Activated CD4-positive, alpha-beta T cell treated with anti-CD3 and anti-CD28 coated beads for 1 hour (primary cell): ENCODE data around the gene ABLIM2.

ENCODE experiments used
- DNase-seq: peaks from one replicate; pipeline ENCODE4 v3.0.0-alpha.2; 2020

ABLIM2 gene

DNA sequence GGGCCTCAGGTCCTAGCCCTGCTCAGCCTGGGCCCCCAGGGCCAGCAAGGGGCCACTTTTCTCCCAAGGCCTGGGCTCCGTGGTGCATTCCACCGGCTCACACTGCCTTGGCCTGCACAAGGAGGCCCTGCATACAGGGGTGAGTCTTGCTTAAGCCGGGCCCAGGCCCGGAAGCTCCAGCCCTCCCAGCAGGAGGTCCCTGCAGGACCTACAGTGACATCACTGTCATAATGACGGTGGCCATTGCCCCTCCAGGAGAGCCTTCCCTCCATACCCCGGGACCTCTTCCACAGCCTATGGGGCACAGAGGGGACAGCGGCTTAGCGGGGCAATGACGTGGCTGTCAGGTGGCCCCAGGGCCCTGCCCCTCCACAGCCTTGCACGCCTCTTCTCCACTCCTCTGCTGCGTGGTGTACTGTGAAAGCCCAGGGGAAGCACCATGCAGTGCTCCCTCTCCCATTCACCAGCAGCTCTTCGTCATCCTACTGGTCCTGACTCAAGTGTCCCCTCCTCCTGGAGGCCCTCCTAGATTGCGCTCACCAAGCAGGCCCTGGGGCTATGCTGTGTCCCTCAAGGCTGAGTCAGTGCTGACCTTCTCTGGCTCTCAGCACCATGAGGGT is 186.6 kb downstream of the ABLIM2 start:
- DNase-seq: no peak

DNA sequence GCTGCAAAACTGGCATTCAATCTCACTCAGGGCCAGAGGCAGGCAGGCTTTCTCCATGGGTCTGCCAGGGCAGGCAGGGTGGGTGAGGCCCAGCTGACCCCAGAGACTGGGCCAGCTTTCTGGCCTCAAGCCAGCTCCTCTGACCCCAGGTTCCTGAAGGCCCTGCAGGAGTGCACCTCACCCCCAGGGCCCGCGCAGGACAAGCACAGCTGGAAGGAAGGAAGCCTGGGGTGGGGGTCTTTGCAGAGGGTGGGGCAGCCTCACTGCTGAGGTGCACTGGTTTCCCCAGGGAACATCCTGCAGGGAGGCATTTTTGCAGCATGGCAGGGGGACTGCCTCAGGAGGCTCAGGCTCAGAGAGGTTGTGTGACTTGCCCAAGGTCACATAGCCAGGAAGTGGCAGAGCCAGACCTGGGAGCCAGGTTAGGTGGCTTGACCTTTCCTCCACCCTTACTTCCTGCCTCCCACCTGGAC is 187.4 kb downstream of the ABLIM2 start:
- no peak for DNase-seq

DNA sequence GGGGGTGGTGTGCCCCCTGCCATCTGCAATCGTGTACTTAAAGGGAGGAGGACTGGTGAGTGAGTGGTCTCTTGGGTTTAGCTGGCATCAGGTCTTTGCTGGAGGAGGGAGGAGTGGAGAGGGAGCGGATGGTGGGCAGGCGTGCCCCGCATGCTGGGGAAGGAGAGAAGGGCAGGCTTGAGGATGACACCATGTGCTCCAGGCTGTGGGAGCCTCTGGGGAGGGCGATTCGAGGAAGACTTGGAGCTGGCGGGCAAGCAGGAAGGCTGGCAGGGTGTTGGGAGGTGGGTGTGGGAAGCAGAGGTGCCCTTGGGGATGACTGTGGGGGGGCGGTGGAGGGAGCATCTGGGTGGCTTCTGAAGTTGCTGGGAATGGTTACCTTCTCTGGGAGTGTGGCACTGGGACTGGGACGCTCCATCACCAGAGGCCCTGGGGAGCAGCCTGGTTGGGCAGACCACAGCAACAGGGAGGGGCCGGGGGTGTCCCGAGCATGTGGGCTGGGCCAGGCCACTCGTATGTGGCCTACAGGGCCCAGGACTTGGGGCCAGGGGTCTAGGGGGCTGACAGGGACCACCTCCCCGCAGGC is 188.2 kb downstream of the ABLIM2 start:
- no peak for DNase-seq

DNA sequence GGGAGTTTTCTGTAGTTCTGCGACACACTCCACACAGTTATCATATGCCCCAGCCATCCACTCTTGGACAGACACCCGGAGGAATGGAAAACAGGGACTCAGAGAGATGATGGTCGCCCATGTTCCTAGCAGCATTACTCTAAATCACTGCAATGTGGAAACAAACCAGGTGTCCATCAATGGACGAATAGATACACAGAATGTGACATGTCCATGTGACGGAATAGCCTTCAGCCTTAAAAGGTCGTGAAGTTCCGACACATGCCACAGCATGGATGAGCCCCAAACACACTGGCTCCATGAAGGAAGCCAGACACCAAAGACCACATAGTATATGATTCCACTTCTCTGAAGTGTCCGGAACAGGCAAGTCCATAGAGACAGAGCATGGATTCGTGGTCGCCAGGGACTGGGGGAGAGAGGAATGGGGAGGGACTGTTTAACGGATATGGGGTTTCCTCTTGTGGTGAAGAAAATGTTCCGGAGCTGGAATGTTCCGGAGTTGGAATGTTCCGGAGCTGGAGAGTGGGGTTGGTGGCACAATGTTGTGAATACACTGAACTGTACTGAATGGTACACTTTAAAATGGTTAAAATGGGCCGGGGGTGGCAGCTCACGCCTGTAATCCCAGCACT is 190.2 kb downstream of the ABLIM2 start:
- DNase-seq: no peak

DNA sequence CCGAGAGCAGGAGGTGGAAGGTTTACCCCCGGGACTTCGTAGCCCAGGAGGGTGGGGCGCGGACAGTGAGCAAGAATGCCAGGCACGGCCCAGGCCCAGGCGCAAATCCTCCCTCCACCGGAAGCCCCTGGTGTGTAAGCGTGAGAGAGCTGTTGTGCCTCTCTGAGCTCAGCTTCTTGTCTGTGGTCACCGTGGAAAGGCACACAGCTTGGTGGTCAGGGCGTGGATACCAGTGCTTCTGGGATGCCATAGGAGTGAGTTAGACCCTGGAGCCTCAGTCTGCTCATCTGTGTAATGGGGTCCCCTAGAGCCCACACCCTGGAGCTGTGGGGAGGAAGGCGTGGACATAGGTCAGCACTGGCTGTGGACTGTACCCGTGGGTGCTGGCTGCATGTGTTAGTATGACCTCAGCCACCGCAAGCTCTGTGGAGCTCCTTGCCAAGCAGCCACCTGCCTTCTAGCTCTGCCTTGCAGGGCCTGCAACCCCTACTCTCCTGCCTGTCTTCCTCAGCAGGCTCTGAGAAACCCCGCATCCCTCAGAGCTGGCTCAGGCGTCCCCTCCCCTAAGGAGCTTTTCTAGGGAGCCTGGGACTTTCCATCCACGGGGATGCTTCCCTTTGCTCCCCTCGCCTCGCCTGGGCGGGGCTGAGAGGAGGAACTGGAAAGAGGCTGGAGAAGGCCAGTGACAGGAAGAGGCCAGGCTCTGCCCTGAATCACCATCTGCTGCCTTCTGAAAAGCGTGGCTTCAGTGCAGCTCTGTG is 190.9 kb downstream of the ABLIM2 start:
- no peak for DNase-seq

DNA sequence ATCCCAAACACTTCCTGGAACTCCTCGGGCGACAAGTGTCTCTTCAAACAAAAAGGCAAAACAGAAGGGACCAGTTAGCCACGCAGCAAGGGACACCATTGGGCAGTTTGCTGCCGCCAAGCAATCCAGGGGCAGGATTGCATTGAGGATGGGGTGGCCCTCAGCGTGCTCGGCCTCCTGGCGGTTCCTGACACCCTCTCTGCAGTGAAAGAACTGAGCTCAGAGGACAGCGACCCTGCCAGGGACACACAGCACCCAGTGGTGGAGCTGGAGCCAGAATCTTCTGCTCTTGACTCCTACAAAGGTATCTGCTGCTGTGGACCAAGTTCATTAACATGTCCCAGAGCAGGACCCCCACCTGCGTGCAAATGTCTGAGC is 191.6 kb downstream of the ABLIM2 start:
- no peak for DNase-seq

DNA sequence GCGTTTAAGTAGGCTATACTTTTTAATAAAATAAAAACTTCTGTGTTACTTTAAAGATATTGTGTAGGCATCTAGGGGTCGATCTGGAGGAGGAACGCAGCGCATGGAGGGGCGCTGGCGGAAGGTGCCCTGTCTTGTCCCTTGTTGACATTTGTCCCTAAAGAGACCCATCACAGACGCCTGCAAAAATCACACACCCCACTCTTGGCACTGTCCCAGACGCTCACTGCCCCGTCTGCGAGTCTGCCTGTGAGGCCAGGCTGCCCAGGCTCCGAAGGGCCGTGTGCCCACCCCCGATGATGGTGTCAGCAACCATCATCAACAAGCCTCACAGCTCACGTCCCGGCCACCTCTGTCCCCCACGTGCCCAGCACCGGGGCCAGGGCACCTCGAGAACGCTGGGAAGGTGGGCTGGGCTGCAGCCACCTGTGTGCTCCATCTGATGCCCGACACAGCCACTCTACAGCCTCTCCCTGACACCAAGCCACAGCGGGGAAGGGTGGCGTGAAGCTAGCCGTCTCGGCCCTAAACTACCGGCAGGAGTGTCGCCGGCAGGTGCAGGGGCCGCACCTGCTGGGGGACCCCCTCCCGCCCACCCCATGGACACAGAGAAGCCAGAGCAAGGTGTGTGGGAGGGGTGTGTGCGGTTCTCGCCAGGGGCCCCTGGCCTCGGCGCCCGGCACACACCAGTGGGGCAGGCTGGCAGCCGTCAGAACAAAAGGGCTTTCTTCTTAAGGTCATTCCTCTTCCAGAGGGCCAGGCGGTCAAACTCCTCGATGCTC is 192.1 kb downstream of the ABLIM2 start:
- no peak for DNase-seq

DNA sequence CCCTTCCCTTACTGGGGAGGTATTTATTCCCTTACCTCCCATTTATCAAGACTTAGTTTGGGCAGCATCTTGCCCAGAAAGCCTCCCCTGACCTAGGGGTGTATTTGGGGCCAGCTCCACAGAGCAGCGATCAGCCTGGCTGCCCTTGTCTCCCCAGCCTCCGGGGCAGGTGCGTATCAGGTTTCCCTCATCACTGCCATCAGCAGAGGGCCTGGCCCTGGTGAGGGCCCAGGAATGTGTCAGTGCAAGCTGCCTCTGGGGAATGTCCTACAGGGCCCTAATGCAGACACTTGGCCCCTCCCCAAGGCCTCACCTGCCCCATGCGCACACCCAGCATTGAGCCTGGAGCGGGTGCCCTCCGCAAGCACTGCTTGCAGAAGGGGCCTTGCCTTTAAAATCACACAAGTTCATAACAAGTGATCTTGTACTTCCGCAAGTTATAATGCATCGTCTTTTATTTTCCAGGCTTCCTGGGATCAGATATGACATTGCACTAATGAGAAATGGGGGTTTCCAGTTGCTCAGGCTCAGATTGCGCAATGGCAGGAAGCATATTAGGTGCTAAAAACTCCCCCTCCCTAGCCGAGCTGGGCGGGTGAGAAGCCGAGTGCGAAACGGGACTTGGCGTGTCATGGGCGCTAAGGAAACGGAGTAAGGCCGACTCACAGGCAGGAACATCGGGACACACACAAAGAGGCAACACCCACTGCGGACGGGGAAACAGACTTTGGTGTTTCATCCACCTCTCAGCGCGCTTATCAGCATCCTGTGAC is 193.5 kb downstream of the ABLIM2 start:
- DNase-seq: peak; percentile 22

DNA sequence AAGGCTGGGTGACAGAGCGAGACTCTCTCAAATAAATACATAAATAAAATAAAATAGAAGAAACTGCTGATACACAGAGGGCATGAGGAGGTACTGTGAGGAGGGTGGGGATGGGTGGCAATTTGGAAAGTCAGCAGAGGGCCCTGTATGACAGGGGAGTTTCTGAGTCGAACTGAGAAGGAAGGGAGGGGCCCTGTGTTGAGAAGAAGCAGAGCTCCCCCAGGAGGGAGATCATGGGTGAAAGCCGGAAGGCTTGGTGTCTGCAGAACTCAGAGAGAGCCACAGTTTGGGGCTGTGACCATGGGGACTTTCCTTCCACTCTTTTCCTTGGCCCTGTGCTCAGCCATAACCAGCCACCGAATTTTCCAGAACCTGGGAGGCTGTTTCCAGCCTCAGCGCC is 194.2 kb downstream of the ABLIM2 start:
- DNase-seq: no peak

DNA sequence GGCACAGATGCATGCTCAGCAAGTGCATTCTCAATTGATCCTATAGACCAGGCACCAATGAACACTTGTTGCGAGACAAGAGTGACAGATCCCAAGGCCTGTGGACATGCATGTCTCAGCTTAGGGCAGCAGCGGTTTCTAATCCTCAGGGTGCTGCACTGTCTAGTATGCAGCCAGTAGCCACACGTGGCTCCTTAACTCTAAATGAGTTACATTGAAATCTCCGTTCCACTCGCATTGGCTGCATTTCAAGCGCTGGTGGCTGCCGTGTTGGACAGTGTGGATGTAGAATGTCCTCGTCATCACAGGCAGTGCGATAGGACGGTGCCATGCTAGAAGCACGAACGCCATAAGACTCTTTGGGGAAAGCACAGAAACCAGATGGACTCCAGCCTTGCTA is 194.9 kb downstream of the ABLIM2 start:
- no peak for DNase-seq

DNA sequence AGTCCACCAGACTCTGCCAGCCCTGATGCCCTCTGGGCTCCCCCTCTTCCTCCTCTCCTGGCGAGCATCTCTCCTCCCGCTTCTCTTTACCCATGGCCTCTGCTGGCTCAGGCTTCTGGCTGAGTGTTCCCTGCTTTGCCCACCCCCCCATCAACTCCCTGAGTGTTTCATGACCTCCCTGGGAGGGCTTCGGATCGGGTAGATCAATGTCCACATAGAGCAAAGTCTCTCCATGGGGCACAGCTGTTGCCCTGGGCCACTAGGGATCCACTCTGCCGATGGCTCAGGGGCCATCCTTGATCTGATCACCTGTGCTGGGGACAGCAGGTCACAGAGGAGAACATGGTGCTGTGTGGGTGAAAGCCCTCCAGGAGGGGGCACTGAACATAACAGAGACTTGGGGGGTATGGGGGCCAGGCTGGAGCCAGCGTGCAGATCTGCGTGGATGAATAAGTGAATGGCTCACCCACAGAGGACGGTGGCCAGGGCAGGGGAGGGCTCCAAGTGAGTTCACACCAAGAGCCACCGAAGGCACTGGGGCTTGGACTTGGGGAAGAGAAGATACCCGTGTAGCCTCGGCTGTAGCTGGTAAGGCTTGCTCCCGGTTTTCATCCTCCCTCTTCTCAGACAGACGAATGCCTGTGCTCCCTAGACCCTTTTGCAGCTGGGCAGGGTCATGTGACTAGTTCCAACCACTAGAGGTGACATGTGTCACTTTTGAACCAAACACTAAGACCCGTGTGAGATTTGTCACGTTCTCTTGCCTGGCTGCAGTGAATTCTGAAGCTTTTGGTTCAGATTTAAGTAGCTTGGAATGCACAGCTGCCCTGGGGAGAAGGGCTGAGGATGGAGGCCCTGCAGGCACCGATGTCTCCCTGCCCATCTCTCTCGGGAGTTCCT is 195.8 kb downstream of the ABLIM2 start:
- no peak for DNase-seq

DNA sequence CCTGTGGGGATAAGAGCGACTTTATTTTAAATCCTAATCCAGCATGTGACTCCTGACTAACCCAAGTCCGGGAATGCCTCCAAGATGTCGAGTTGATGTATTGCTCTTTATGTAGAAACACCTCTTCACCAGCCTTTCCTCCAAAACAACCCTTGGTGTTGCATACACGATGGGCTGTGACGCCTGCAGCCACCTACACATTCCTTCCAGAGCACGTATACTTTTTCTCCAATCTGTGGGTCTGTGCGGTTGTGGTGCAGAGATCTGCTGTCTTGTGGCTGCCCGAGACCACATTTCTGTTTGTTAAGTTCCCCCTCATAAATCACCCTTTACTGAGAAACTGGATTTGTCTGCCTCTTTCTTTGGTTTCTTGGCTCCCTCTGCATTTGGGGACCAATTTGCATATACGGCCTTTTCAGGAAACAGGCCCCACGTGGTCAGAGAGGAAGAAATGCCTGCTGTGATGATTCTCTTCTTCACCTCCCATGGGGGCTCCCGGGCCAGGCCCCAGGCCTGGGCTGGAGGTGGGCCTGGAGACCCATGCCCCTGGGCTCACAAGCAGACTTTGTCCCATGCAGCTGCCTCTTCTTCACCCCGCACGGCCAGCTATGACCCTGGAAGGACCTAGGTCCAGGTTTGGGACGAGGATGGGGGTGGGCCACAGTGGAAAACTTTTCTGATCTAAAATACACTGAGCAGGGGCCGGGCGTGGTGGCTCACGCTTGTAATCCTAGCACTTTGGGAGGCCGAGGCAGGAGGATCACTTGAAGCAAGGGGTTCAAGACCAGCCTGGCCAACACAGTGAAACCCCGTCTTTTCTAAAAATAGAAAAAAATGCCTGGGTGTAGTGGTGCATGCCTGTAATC is 197.6 kb downstream of the ABLIM2 start:
- DNase-seq: peak; percentile 22

DNA sequence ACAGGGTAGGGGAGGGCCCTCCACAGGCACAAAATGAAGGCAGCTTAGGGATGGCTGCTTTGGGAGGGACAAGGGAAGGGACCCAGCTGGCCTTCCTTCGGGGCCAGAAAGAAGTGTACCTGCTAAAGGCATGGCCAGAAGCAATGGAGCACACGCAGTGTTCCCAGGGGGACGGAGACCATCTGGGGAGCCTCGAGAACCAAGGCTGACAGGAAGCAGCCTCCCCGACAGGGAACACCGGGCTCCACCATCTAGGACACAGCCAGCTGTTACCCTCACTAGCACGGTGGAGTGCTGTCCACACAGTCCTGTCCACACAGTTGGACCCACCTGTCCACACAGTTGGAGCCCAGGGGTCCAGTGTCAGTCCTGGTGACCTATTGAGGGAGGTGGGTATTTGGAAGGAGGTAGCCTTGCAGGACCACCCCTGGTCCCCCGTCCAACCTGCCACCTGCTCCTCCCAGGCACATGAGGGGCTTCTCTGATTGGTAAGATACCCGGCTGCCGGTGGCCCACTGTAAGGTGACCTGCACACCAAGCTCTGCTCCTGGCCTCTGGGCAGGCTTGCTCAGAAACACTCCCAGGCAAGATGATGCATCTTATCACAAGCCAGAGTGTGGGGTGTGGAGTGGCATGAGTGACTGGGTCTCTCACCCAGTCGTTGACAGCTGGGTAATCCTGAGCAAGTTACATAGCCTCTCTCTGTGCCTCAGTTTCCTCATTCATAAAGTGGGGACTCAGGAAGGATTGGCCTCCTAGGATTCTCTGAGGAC is 198.4 kb downstream of the ABLIM2 start:
- DNase-seq: no peak

DNA sequence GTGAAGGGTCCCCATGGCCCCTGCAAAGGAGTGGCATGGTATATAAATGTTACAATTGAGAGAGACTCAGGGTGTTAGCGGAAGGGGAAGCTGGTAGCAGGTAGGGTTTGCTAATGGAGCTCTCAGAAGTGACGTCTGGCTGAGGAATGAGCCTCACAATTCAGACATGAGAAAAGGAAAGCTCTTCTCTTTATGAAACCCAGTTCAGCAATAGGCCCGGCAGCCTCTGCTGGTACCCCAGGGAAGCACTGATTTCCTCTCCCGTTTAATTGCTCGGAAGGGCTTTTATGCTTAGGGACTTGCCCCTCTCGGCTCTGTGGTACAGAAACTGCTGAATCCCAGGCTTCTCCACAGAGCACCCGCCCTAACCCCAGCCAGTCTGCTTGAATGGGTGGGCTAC is 199.5 kb downstream of the ABLIM2 start:
- no peak for DNase-seq

DNA sequence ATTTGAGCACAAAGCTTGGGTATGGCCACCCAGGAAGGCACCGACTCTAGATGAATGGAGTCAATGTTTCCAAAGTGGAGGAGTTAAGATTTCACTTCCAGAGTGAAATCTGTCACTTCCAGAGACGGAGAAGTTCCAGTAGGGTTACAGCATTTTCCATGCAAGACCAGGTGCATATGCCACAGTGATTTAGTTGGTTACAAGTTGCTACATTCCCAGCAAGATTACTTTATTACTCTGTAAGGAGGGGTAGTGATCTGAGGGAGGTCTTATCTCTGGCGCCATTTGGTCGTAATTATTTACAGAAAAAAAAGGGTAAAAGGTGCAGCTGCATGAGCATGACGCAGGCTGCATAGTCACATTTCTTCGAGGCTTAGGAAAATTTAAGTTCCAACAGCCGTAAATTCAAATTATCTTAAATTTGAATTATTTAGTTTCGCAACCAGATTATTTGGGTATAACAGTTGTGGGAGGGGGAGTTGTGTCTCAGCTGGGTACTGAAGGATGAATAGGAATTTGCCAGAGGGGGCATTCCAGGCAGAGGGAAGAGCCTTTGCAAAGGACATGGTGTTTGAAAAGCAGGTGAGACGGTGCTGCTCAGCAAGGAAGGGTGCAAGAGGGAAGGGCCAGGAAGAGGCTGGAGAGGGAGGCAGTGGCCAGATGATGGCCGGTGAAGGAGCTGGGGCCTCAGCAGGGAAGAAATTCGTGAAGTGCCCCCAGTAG is 201.5 kb downstream of the ABLIM2 start:
- DNase-seq: no peak

DNA sequence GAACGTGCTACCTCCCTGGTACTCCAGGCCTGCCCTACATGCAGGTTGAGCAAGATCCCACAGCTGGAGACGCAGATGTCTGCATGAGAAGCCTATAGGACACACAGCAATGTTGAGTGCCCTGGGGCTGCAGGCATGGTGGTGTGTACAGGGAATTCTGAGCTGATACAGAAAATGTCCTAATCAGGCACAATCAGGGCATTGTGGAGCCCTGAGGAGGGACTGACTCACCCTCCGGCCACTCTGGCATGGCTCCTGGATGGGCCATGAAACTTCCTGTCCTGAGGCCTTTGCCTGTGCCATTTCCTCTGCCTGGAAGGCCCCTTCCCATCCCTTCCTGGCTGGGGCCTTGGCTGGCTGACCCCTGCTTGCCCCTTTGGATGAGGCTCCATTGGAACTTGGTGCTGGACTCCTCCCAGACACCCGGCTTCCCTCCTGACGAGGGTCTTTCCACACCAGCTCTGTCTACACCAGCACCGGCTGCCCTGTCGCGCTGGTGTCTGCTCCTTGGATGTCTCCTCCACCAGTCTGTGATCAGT is 202.3 kb downstream of the ABLIM2 start:
- no peak for DNase-seq

DNA sequence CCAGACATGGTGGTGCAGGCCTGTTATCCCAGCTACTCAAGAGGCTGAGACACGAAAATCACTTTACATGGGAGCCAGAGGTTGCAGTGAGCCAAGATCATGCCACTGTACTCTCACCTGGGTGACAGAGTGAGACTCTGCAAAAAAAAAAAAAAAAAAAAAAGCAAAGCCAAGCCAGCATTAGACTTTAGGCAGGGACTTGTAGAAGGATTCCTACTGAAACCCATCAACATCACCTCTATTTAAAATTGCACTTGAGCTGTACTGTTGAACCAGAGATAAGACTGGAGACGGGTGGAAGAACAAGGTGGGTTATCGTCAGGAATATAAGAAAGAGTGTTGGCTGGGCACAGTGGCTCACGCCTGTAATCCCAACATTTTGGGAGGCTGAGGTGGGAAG is 203.2 kb downstream of the ABLIM2 start:
- no peak for DNase-seq

DNA sequence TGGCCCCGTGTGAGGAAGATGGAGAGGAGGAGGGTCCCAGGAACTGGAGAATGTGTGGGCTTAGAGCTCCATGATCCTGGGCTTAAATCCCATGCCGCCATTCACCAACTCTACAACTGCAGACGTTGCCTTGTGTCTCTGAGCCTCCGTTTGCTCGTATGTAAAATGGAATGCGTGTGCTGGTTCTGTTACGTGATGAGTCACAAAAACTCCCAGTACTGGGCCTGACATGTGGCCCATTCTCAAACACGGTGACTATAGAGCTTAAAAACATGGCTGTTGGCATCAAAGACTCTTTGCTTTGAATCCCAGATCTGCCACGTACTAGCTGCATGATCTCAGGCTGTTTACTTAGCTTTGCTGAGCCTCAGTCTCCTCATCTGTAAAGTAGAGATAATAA is 206.0 kb downstream of the ABLIM2 start:
- DNase-seq: no peak
